ENCODE data around the gene INHBB.

DNA sequence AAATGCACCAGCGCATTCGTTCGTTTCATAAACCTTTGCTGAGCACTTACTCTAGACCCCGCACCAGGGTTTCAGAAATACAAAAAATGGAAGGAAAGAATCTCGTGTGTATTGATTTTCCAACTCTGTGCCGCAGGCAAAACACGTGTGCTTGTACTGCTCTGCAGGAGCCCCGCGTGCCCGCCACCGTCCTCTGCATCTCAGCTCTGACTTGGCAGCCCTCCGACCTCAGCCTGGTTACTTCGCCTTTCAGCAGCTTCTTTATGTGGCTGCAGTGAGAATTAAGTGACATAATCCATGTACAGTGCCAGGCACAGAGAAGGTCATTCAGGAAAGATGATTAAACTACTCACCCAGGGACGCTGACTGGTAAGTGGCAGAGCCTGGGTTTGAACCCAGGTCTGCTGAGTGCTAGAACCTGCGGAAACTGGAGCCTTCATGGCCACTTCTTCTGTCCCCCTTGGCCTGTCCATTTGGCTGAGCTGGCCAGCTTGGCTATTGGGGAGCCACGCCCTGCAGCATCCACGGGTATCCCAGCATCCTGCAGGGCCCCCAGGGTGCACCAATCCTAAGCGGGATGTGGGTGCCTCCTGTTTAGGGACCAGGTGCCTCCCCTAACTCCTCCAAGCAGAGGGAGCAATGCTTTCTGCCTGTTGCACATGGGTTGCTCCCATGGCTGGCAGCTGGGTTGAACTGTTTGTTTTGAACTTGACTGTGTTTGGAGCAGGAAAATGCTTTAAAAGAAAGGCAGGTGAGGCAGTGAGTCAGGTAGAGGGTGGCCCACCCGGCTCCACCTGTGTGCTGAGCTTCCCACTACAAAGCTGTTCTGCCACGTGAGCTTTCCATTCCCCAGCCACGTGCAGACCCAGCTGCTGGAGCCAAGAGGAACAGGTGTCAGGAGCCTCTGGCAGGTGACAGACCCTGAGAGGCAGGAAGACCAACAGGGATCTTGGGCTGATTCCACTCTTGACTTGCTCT, 34.3 kb downstream of the INHBB start:
- no peak for TF ChIP-seq CTCF (IDR thresholded peaks at IDR 0.05; ENCODE audit: low read length)
- TF ChIP-seq EZH2phosphoT487 (IDR thresholded peaks at IDR 0.05; ENCODE audit: low read length): no peak
- TF ChIP-seq EZH2 (optimal IDR thresholded peaks at IDR 0.05; ENCODE audit: low read depth, low read length): no peak
